Measurements from ENCODE around the gene ANTXR1. TPM values are rescaled to one million over a fixed set of nuclear protein-coding genes. Genes with fewer than 3 reads are reported as not detected.

ANTXR1 gene
- not detected for total RNA-seq

DNA sequence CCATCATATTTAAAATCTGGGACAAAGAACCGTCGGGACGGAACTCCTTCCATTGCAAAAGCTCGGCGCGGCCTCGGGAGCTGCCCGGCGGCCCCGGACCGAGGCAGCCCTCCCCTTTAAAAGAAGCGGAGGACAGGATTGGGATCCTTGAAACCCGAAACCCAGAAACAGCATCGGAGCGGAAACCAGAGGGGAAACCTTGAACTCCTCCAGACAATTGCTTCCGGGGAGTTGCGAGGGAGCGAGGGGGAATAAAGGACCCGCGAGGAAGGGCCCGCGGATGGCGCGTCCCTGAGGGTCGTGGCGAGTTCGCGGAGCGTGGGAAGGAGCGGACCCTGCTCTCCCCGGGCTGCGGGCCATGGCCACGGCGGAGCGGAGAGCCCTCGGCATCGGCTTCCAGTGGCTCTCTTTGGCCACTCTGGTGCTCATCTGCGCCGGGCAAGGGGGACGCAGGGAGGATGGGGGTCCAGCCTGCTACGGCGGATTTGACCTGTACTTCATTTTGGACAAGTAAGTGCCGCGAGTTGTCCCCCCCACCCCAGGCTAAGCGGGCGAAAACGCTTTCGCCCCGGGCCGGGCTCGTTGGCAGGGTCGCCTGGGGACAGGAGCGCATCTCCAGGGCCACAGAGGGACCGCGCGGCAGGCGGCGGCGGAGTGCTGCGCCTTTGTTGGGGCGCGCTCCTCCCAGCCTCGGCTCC, at the start of gene ANTXR1:
TSS of gene ANTXR1 (plus strand) at position 38 of the 698 bp plus-strand sequence. CDS start at position 359, 321 bp downstream.
- DNase-seq, result peak; percentile 23
- peak within 1 kb of the TSS; percentile 61 for H3K4me3 Mint-ChIP-seq
- H3K4me1 Mint-ChIP-seq (ENCODE audit: low read depth), result peaks cover 14% of the 10 kb centered on the region
- H3K9me3 Mint-ChIP-seq, result no peaks in the 10 kb centered on the region
- no peaks in the 10 kb centered on the region for H3K36me3 Mint-ChIP-seq
- ChIA-PET CTCF (interaction anchor here (0.6 to 2.3 kb wide), 7 partner anchors 10 to 422 kb away, joined by 3 to 7 read pairs (median 3); no protein-coding TSS in a partner anchor), POLR2A (no interaction called here)
- H3K27me3 Mint-ChIP-seq, result peaks cover 47% of the 10 kb centered on the region
- intact Hi-C loops (cut with micrococcal nuclease), result loop anchor here (1.0 to 5.0 kb wide), 2 partner anchors 70 to 294 kb away; no protein-coding TSS in a partner anchor
- H3K27ac Mint-ChIP-seq, result no peak within 1 kb of the TSS

DNA sequence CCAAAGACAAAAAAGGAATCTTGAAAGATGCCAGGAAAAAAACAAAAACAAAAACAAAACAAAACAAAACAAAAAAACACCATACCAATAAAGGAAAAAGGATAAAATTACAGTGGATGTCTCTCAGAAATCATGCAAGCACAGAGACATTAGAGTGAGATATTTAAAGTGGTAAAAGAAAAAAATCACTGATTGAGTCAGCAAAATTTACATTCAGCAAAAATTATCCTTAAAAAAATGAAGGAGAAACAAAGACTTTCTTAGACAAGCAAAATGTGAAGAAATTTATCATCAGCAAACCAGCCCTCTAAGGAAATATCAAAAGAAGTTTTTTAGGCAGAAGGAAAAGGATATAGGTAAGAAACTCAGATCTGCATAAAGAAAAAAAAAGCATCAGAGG, 48.7 kb upstream of the ANTXR1 start:
- intact Hi-C loops (cut with micrococcal nuclease), result no loop called here
- Mint-ChIP-seq H3K4me1 (ENCODE audit: low read depth) (no peaks in the 10 kb centered on the region), H3K27me3 (peaks cover 16% of the 10 kb centered on the region), H3K27ac (no peak overlapping the region), H3K9me3 (no peaks in the 10 kb centered on the region), H3K4me3 (no peak overlapping the region), H3K36me3 (no peaks in the 10 kb centered on the region)
- POLR2A ChIA-PET, result interaction anchor here (0.6 kb wide), 1 partner anchor 323 kb away, joined by 3 read pairs; no protein-coding TSS in a partner anchor
- CTCF ChIA-PET, result no interaction called here
- DNase-seq, result no peak

DNA sequence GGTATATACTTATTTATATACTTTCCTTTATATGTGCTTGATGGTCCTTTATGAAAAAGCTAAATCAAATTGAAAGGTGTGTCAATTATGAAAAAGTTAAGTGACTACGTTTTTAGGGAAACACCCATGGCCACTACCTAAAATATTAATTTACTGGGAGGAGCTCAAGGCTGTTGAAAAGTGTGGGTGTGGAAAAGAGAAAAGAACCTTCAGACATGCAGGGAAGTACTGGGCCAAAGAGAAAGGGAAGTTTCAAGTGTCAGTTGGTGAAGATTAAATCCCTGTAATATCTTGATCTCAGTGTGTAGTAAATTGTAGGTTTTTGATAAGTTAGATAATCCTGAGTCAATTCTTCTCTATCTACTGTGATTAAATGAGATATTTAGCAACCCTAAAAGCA, 44.8 kb upstream of the ANTXR1 start:
- no peak for DNase-seq
- Mint-ChIP-seq H3K4me3 (no peak overlapping the region), H3K4me1 (ENCODE audit: low read depth) (no peaks in the 10 kb centered on the region), H3K36me3 (no peaks in the 10 kb centered on the region), H3K27ac (no peak overlapping the region), H3K9me3 (no peaks in the 10 kb centered on the region), H3K27me3 (peaks cover 9% of the 10 kb centered on the region)
- POLR2A ChIA-PET, result no interaction called here
- CTCF ChIA-PET, result interaction anchor here (0.8 kb wide), 1 partner anchor 300 kb away, joined by 3 read pairs; no protein-coding TSS in a partner anchor
- intact Hi-C loops (cut with micrococcal nuclease), result no loop called here

DNA sequence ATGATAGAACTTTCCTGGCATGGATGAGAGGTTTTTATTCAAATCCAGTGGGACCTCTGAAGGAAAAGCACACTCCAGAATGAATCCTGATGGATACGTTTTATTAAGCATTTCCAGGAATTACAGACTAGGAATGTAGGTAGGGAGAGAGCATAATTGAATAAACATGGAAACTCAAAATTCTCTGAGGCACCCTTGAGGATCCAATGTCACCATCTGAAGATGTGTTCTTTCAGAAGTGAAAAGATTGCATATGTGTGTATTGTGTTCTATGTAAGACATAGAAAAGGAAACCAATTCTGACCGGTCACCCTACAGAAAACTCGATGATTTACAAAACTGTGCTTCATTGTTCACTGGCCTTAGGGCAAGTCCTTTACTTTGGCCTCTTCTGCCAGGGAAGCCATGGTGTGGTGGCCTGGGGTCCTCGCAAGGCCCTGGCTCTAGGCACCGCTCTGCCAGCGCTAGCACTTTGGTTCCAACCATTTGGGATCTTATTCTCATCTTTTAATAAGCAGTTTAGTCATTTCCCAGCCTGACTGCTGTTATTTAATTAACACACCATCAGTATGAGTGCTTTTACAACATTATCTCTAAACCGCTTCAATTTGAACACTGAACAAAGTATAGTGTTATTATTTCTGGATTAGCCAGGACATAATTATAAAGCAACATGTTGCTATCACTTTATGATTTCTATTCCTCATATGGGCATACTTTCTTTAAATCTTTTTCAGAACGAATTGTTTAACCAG, 43.1 kb upstream of the ANTXR1 start:
- CTCF ChIA-PET, result no interaction called here
- H3K4me3 Mint-ChIP-seq, result no peak overlapping the region
- peaks cover 9% of the 10 kb centered on the region for H3K27me3 Mint-ChIP-seq
- POLR2A ChIA-PET, result no interaction called here
- no peak for DNase-seq
- H3K4me1 Mint-ChIP-seq (ENCODE audit: low read depth), result no peaks in the 10 kb centered on the region
- H3K9me3 Mint-ChIP-seq, result no peaks in the 10 kb centered on the region
- no peaks in the 10 kb centered on the region for H3K36me3 Mint-ChIP-seq
- H3K27ac Mint-ChIP-seq, result no peak overlapping the region
- intact Hi-C loops (cut with micrococcal nuclease), result no loop called here

DNA sequence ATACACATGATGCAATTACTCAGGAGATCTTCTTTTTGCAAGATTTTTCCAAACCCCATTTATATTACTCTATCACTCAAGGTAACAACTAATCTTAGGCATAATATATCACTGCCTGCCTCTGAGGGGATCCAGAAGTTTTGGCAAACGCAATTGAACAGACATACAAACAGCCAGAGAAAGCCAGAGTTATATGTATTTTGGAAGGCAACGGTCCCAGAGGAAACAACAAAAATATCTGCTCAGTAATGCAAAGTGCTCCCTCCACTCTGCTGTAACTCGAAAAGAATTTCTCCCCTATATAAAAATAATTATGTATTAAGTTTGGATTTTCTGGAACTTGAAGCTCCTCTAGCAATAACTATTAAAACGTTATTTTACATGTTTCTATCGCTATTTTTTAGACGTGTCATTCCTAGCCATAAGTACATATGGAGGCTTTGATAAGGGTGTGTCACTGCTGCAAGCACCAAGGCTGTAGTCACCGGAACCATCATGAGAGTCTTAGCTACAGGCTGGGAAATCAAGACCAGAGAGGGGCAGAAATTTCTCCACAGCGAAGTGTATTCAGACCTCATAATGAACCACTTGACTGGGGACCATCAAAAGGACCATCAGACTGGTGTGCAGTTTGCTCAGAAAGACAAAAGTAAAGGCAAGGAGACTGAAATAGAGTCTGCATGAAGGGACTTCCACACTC, 42.3 kb upstream of the ANTXR1 start:
- Mint-ChIP-seq H3K4me3 (no peak overlapping the region), H3K27ac (no peak overlapping the region), H3K27me3 (peaks cover 10% of the 10 kb centered on the region), H3K36me3 (no peaks in the 10 kb centered on the region), H3K9me3 (no peaks in the 10 kb centered on the region), H3K4me1 (ENCODE audit: low read depth) (no peaks in the 10 kb centered on the region)
- intact Hi-C loops (cut with micrococcal nuclease), result no loop called here
- ChIA-PET POLR2A (no interaction called here), CTCF (no interaction called here)
- DNase-seq, result no peak

- H3K9me3 Mint-ChIP-seq, result no peaks in the 10 kb centered on the region
- peaks cover 10% of the 10 kb centered on the region for H3K27me3 Mint-ChIP-seq
- H3K4me1 Mint-ChIP-seq (ENCODE audit: low read depth), result no peaks in the 10 kb centered on the region
- CTCF ChIA-PET, result no interaction called here
- H3K27ac Mint-ChIP-seq, result no peak overlapping the region
- intact Hi-C loops (cut with micrococcal nuclease), result no loop called here
- no peaks in the 10 kb centered on the region for H3K36me3 Mint-ChIP-seq
- POLR2A ChIA-PET, result no interaction called here
- DNase-seq, result peak; percentile 13
- H3K4me3 Mint-ChIP-seq, result no peak overlapping the region
Measured at GRCh38 chr2:68971591-68972231, 41.3 kb upstream of the ANTXR1 start.

GRCh38 chr2:68974251-68974650, 38.7 kb upstream of the ANTXR1 start, which contains the start of gene GKN1:
TSS of gene GKN1 (plus strand) at chr2:68974636. CDS start at chr2:68974678, 42 bp downstream.
- DNase-seq, result no peak
- Mint-ChIP-seq H3K9me3 (no peaks in the 10 kb centered on the region), H3K4me1 (ENCODE audit: low read depth) (no peaks in the 10 kb centered on the region), H3K27me3 (peaks cover 15% of the 10 kb centered on the region), H3K36me3 (no peaks in the 10 kb centered on the region), H3K27ac (no peak within 1 kb of the TSS), H3K4me3 (no peak within 1 kb of the TSS)
- POLR2A ChIA-PET, result no interaction called here
- CTCF ChIA-PET, result no interaction called here
- intact Hi-C loops (cut with micrococcal nuclease), result no loop called here

DNA sequence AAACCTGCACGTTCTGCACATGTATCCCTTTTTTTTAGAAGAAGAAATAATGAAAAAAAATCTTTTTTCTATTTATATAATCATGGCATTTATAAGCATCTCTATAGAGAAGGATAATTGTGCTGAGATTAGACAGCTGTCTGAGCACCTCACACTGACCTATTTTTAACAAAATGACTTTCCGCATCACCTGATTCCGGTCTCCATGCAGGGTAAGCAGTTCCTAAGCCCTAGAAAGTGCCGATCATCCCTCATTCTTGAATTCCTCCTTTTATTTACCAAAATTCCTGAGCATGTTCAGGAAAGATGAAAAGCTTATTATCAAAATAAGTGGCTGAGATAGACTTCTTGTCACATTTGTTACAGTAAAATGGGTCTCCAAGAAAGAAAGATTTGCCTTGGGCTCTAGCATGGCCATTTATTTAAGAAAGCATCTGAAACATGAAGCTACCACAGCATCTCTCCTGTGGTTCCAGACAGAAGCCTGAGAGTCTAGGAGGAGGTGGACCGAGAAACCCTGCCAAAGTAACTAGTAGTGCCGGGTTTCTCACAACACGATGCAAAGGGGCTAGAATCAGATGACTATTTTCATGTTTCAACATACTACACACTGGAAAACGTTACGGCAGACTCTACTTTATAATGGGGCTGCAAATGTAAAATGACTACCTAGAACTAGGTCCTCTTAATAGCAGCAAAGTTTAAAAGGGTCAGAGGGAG, 37.9 kb upstream of the ANTXR1 start:
- Mint-ChIP-seq H3K4me3 (no peak overlapping the region), H3K4me1 (ENCODE audit: low read depth) (no peaks in the 10 kb centered on the region), H3K9me3 (no peaks in the 10 kb centered on the region), H3K36me3 (no peaks in the 10 kb centered on the region), H3K27me3 (peaks cover 18% of the 10 kb centered on the region), H3K27ac (no peak overlapping the region)
- intact Hi-C loops (cut with micrococcal nuclease), result no loop called here
- DNase-seq, result no peak
- POLR2A ChIA-PET, result no interaction called here
- CTCF ChIA-PET, result interaction anchor here (2.1 kb wide), 1 partner anchor 32 kb away, joined by 7 read pairs; no protein-coding TSS in a partner anchor

DNA sequence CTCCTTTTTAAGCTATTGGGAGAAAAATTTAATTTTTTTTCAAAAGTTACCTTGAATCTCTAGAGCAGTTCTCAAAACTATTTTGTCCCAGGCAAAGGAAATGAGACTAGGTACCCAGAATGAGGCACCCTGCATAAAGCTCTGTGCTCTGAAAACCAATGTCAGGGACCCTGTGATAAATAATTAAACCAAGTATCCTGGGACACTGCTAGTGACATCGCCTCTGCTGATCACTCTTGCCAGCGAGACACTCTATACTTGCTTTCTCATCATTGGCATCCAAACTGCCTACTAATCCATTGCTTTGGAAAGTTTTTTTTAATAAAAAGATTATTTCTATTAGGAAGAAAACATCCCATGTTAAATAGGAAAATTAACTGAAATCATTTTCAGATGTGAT, 37.1 kb upstream of the ANTXR1 start:
- no peak for DNase-seq
- Mint-ChIP-seq H3K4me3 (no peak overlapping the region), H3K9me3 (no peaks in the 10 kb centered on the region), H3K4me1 (ENCODE audit: low read depth) (no peaks in the 10 kb centered on the region), H3K36me3 (no peaks in the 10 kb centered on the region), H3K27me3 (peaks cover 18% of the 10 kb centered on the region), H3K27ac (no peak overlapping the region)
- ChIA-PET POLR2A (no interaction called here), CTCF (interaction anchor here (2.1 kb wide), 1 partner anchor 33 kb away, joined by 7 read pairs; no protein-coding TSS in a partner anchor)
- intact Hi-C loops (cut with micrococcal nuclease), result no loop called here

GRCh38 chr2:68977453-68977852, 35.5 kb upstream of the ANTXR1 start:
- ChIA-PET CTCF (interaction anchor here (2.1 kb wide), 1 partner anchor 34 kb away, joined by 7 read pairs; no protein-coding TSS in a partner anchor), POLR2A (no interaction called here)
- no peaks in the 10 kb centered on the region for H3K36me3 Mint-ChIP-seq
- H3K4me1 Mint-ChIP-seq (ENCODE audit: low read depth), result no peaks in the 10 kb centered on the region
- H3K9me3 Mint-ChIP-seq, result no peaks in the 10 kb centered on the region
- peaks cover 20% of the 10 kb centered on the region for H3K27me3 Mint-ChIP-seq
- DNase-seq, result no peak
- no peak overlapping the region for H3K27ac Mint-ChIP-seq
- no peak overlapping the region for H3K4me3 Mint-ChIP-seq
- intact Hi-C loops (cut with micrococcal nuclease), result no loop called here

- H3K27ac Mint-ChIP-seq, result no peak overlapping the region
- H3K36me3 Mint-ChIP-seq, result no peaks in the 10 kb centered on the region
- peaks cover 20% of the 10 kb centered on the region for H3K27me3 Mint-ChIP-seq
- ChIA-PET POLR2A (no interaction called here), CTCF (no interaction called here)
- intact Hi-C loops (cut with micrococcal nuclease), result no loop called here
- H3K4me1 Mint-ChIP-seq (ENCODE audit: low read depth), result no peaks in the 10 kb centered on the region
- H3K9me3 Mint-ChIP-seq, result no peaks in the 10 kb centered on the region
- H3K4me3 Mint-ChIP-seq, result no peak overlapping the region
- DNase-seq, result no peak
Measured at GRCh38 chr2:68978098-68978497, 34.9 kb upstream of the ANTXR1 start.

All from activated CD4-positive, alpha-beta memory T cell treated with anti-CD3 and anti-CD28 coated beads for 36 hours (primary cell).